Upper lobe of left lung (tissue), 6 donors: ENCODE measurements around the gene ERLIN1. TPM values are rescaled to one million over a fixed set of nuclear protein-coding genes. Genes with fewer than 3 reads are reported as not detected.

Source experiments
- ATAC-seq, 2 donors: fragments of 200-7000 bp; cut with Tn5 transposase; one replicate each; pipeline ENCODE4 v1.9.1; 2022; ENCODE audit warnings: mild to moderate bottlenecking in 2 of 2, moderate library complexity in 2 of 2; ENCODE audit not compliant: low FRiP score in 2 of 2
- DNase-seq, 2 donors: peaks; one replicate each; pipeline ENCODE4 v3.0.0-alpha.2; 2019 to 2020
- H3K27ac ChIP-seq, 4 donors: fragments of 200-600 bp; sonication (generic); one replicate each; pipeline ENCODE4 v1.5.1; 2016 to 2019
- H3K27me3 ChIP-seq, 4 donors: fragments of 200-600 bp; sonication (generic); one replicate each; pipeline ENCODE4 v1.5.1; 2017 to 2019
- H3K36me3 ChIP-seq, 4 donors: fragments of 200-600 bp; sonication (generic); one replicate each; pipeline ENCODE4 v1.5.1; 2016 to 2019
- H3K4me1 ChIP-seq, 4 donors: fragments of 200-600 bp; sonication (generic); one replicate each; pipeline ENCODE4 v1.5.1; 2018 to 2019
- H3K4me3 ChIP-seq, 4 donors: fragments of 200-600 bp; sonication (generic); one replicate each; pipeline ENCODE4 v1.5.1; 2017 to 2019; ENCODE audit warnings: mild to moderate bottlenecking in 2 of 4, moderate library complexity in 1 of 4
- H3K9me3 ChIP-seq, 4 donors: fragments of 200-600 bp; sonication (generic); one replicate each; pipeline ENCODE4 v1.5.1; 2018 to 2019
- EP300 ChIP-seq, 4 donors: sonication (generic); formaldehyde crosslinking; IDR thresholded peaks; one replicate each; pipeline ENCODE4 v1.5.1; 2017; ENCODE audit warnings: antibody characterized with exemption in 4 of 4, control low read depth in 2 of 4
- POLR2A ChIP-seq, 4 donors: fragments of 450-650 bp; IDR thresholded peaks; one replicate each; pipeline ENCODE4 v1.5.1; 2016 to 2017; ENCODE audit warnings: antibody characterized with exemption in 4 of 4, mild to moderate bottlenecking in 2 of 4
- POLR2AphosphoS5 ChIP-seq, 2 donors: sonication (generic); formaldehyde crosslinking; IDR thresholded peaks; one replicate each; pipeline ENCODE4 v1.5.1; 2017; ENCODE audit warnings: antibody characterized with exemption in 2 of 2
- WGBS, 2 donors: methylation state at CpG; one replicate each; pipeline ENCODE4 v1.1.5; 2017 to 2018; 5-methylcytosine and 5-hydroxymethylcytosine counted together
- total RNA-seq, 6 donors: library from RNA; depleted of rRNA in 4 of 6; stranded (reverse); fragments of >200 nt in 4 of 6; gene quantifications; one replicate each; pipeline versions ENCODE4 v1.1.0 to v1.2.1, GENCODE V29; 2016 to 2021
- TF ChIP-seq, protein P1 (sequence below), 6 experiments: fragments of 450-650 bp in 4 of 6; fragments of 200-600 bp in 2 of 6; sonication (generic) in 2 of 6; IDR thresholded peaks; one replicate each; pipeline ENCODE4 v1.5.1; 2016 to 2019; ENCODE audit warnings: antibody characterized with exemption in 6 of 6
- donor health status: DM: no; HTN: no; CAD: no; lungs with moderate emphysema.
- donor health status: DM: no; HTN: yes; CAD: no; lungs with severe emphysema.

Gene ERLIN1
- total RNA-seq, 6 donors from 2014 or later: 9.4 to 40.7 (median 24.4) TPM

DNA sequence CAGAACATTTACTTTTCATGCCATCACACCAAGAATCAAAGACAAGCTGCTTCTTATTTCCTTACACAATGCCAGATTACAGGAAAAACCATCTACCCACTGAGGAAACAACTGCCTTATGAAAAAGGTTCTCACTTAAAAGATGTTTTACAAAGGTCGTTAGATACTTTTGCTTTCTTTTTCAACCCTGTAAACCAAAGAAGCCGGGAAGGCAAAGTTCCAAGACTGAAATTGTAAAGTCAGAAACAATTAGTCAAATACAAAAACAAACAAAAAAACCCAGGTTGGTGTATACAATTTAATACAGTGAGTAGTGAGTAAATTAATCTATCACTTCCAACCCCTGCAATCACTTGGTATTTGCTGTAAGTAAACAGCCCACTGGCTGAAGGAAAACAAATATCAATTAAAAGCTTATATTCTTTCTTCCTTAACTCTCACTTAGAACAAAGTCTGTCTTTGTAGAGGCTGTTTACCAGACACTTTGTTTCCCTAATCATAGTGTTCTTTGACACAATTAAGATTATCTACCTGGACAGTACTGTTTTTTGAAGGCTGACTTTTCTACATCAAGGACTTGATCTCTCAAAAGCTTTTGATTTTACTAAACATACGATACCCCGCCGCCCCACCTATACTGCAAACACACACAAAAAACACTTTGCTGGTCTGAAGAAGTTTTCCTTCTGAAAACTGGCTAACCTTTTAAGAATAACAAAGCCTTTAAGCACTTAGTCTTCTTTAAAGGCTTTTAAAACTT is 18.1 kb downstream of the ERLIN1 start:
- Histone ChIP-seq H3K9me3 (no peaks in the 10 kb centered on the region), H3K27me3 (no peaks in the 10 kb centered on the region), H3K4me3 (peak overlapping the region in 2 of 4 donors; percentile 2 to 8), H3K4me1 (peaks cover 0 to 7% (median 6%) of the 10 kb centered on the region in 4 donors), H3K36me3 (peaks cover 0 to 26% (median 3%) of the 10 kb centered on the region in 4 donors), H3K27ac (peak overlapping the region; percentile 9 to 69 (median 26))
- DNase-seq (no peak), ATAC-seq (no peak)
- 44 to 45% methylated on average over 5 of the region's 5 CpGs for WGBS, 2 donors
- TF ChIP-seq, protein P1, sequence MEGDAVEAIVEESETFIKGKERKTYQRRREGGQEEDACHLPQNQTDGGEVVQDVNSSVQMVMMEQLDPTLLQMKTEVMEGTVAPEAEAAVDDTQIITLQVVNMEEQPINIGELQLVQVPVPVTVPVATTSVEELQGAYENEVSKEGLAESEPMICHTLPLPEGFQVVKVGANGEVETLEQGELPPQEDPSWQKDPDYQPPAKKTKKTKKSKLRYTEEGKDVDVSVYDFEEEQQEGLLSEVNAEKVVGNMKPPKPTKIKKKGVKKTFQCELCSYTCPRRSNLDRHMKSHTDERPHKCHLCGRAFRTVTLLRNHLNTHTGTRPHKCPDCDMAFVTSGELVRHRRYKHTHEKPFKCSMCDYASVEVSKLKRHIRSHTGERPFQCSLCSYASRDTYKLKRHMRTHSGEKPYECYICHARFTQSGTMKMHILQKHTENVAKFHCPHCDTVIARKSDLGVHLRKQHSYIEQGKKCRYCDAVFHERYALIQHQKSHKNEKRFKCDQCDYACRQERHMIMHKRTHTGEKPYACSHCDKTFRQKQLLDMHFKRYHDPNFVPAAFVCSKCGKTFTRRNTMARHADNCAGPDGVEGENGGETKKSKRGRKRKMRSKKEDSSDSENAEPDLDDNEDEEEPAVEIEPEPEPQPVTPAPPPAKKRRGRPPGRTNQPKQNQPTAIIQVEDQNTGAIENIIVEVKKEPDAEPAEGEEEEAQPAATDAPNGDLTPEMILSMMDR (IDR thresholded peaks at IDR 0.05): no peak
- TF ChIP-seq POLR2AphosphoS5 (IDR thresholded peaks at IDR 0.05) (no peak), EP300 (IDR thresholded peaks at IDR 0.05) (no peak), POLR2A (IDR thresholded peaks at IDR 0.05) (no peak)

DNA sequence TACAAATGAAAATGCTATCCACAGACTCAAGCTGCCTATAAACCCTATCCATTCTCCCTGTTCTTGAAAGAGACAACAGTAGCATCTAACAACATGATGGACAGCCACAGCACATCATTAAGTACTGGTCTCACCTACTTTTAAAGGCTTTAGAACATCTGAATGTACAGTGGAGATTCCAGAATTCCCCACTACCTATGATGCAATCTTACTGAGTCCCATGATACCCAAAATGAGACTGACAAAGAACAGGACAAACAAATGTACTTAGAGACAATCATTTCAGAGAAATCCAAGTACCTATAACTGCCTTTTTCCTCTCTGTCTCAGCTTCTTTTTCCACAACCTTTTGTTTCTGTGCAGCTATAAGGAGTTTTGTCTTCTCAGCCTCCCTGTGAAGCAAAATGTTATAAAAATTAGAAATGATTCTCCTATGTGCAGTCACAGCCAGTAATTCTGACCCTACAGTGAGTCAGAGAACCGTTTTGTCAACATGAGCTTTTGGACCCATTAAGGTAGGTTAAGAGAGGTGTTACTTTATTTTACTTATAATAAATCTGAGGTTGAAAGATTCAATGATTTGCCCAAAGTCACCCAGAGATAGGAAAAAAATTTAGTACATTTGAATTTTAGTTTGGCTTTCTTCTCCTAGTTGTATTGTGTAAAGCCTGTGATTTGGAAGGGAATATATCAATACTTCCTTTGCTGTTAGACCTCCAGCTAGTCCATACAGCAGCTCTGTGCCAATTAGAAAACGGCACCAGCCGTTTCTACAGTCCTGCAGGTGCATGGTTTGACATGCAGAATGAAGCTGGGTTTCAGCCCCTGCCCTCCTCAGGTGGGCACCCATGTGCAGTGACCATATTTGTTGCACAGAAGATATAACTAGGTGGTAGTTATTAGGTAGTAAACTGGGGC is 21.9 kb downstream of the ERLIN1 start:
- H3K9me3 ChIP-seq: no peaks in the 10 kb centered on the region
- no peak for DNase-seq
- H3K4me1 ChIP-seq: peaks cover 0 to 7% (median 6%) of the 10 kb centered on the region in 4 donors
- no peak overlapping the region for H3K27ac ChIP-seq
- H3K27me3 ChIP-seq: no peaks in the 10 kb centered on the region
- no peak for TF ChIP-seq POLR2A (IDR thresholded peaks at IDR 0.05)
- TF ChIP-seq, protein P1 (IDR thresholded peaks at IDR 0.05): no peak
- no peak for TF ChIP-seq POLR2AphosphoS5 (IDR thresholded peaks at IDR 0.05)
- TF ChIP-seq EP300 (IDR thresholded peaks at IDR 0.05): no peak
- no peak for ATAC-seq
- H3K36me3 ChIP-seq: peaks cover 0 to 28% (median 3%) of the 10 kb centered on the region in 4 donors
- WGBS, 2 donors: 88 to 92% methylated on average over 3 of the region's 3 CpGs
- no peak overlapping the region for H3K4me3 ChIP-seq

DNA sequence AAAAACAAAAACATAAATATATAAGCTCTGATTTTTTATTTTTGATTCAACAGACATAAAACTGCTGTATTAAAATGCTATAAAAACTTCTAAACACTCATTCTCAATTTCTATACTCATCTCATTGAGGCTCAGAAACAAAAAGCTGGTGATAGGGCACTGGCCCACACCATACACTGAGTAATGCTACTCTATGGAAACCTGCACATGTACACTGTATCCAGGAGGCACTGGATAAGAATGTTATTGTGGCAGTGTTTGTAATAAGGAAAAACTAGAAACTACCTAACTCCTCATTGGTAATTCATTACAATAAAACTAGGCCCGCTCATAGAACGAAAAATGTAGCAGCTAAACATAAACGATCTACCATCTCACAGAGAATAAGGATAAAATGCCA is 23.1 kb downstream of the ERLIN1 start:
- Histone ChIP-seq H3K27ac (no peak overlapping the region), H3K4me3 (no peak overlapping the region), H3K36me3 (peaks cover 0 to 40% (median 3%) of the 10 kb centered on the region in 4 donors), H3K27me3 (no peaks in the 10 kb centered on the region), H3K4me1 (peaks cover 0 to 7% (median 3%) of the 10 kb centered on the region in 4 donors), H3K9me3 (no peaks in the 10 kb centered on the region)
- TF ChIP-seq, protein P1 (IDR thresholded peaks at IDR 0.05): no peak
- TF ChIP-seq POLR2A (IDR thresholded peaks at IDR 0.05): no peak
- no peak for TF ChIP-seq EP300 (IDR thresholded peaks at IDR 0.05)
- no peak for TF ChIP-seq POLR2AphosphoS5 (IDR thresholded peaks at IDR 0.05)
- DNase-seq (no peak), ATAC-seq (no peak)
- 94% methylated on average over 3 of the region's 3 CpGs for WGBS, 2 donors

DNA sequence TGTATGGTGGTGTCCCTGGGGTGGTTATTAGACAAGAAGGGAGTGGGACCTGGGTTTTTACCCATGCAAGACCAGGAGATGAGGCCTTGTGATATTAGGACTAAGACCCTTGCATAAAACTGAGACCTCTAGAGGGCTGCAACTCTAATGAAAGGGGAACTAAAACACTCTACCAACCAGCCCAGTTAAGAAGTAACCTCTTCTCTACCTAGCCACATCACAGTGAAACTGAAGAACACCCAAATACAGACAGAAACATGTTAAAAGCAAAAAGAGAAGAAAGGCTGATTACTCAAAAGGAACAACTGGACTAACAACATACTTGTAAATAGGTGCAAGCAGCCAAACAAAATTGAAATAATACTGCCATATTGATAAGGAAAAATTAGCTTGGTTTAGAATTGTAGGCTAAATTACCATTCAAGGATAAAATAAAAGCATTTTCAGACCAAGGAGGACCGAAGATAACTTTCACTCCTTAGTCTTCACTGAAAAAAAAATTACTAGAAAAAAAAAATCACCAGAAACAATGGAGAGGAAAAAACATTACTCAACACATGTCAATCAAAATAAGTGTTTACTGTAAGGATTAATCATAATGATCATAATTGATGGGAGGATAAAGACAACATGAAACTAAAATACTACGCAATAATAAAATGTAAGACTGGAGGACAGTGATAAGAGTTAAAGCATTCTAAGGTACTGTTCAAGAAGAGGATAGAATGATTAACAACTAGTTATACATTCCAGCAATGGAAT is 27.6 kb downstream of the ERLIN1 start:
- Histone ChIP-seq H3K4me1 (no peaks in the 10 kb centered on the region), H3K4me3 (no peak overlapping the region), H3K9me3 (no peaks in the 10 kb centered on the region), H3K27me3 (no peaks in the 10 kb centered on the region), H3K36me3 (peaks cover 12 to 67% (median 22%) of the 10 kb centered on the region in 4 donors), H3K27ac (no peak overlapping the region)
- DNase-seq: no peak
- no peak for ATAC-seq
- TF ChIP-seq POLR2AphosphoS5 (IDR thresholded peaks at IDR 0.05): no peak
- no peak for TF ChIP-seq POLR2A (IDR thresholded peaks at IDR 0.05)
- no peak for TF ChIP-seq EP300 (IDR thresholded peaks at IDR 0.05)
- TF ChIP-seq, protein P1 (IDR thresholded peaks at IDR 0.05): no peak
- 65 to 78% methylated on average over 2 of the region's 2 CpGs for WGBS, 2 donors
